HCT116 (cell line): Measurements from ENCODE around the gene RPN1. TPM values are rescaled to one million over a fixed set of nuclear protein-coding genes. Genes with fewer than 3 reads are reported as not detected.

ENCODE experiments used
- ATAC-seq: fragments of 200-7000 bp; cut with Tn5 transposase; 2 replicates; pipeline ENCODE4 v1.9.1; 2020; ENCODE audit warnings: mild to moderate bottlenecking, moderate library complexity
- BruUV-seq: library from RNA; stranded (reverse); fragments of 400-500 nt; replicated peaks from 2 replicates; lab custom pipeline; 2021; lab: Mats Ljungman, UMichigan
- CTCF ChIA-PET: fragments of 300-600 bp; sonication (Branson Sonifier 250); formaldehyde crosslinking; loops from one replicate; lab custom pipeline; 2021; ENCODE audit warnings: antibody characterized with exemption; lab: Charles Lee
- POLR2A ChIA-PET: fragments of 300-600, 350-600 bp; sonication (Branson Sonifier 250); formaldehyde crosslinking; loops from one replicate; lab custom pipeline; 2021; ENCODE audit warnings: antibody characterized with exemption; lab: Charles Lee
- RAD21 ChIA-PET, 2 experiments: fragments of 300-600 bp; sonication (Branson Sonifier 250); formaldehyde crosslinking; loops; one replicate each; lab custom pipeline; 2023; ENCODE audit warnings: low total read pairs in 2 of 2; ENCODE audit not compliant: uncharacterized antibody in 2 of 2, unreplicated experiment in 2 of 2, low non-redundant PET in 1 of 2; lab: Charles Lee
- DNase-seq: peaks from one replicate; pipeline ENCODE4 v3.0.0-alpha.2; 2010; ENCODE audit warnings: low read depth, low spot score
- H2AFZ ChIP-seq: fragments of 200-600 bp; shearing (Covaris generic), sonication (generic); 2 replicates; pipeline ENCODE4 v1.6.1; 2017; ENCODE audit warnings: low read depth, mixed run types, mixed read lengths, antibody characterized with exemption, low read length; ENCODE audit not compliant: poor library complexity, severe bottlenecking
- H3K27ac ChIP-seq: 2 replicates; pipeline ENCODE4 v1.5.1; 2012; ENCODE audit warnings: low read depth, low read length
- H3K27me3 ChIP-seq: fragments of 200-600 bp; sonication (generic); 2 replicates; pipeline ENCODE4 v1.6.1; 2016; ENCODE audit warnings: mixed run types, low read length, mixed read lengths; ENCODE audit not compliant: insufficient read depth
- H3K36me3 ChIP-seq, 2 experiments: fragments of 200-500 bp in 1 of 2; fragments of 200-600 bp in 1 of 2; sonication (Bioruptor generic) in 1 of 2; sonication (generic) in 1 of 2; 2 replicates each; pipeline versions ENCODE4 v1.5.1 to v1.6.1; 2014 to 2016; ENCODE audit warnings: low read length in 2 of 2, inconsistent platforms in 1 of 2, mixed read lengths in 1 of 2, mixed run types in 1 of 2; ENCODE audit not compliant: insufficient read depth in 2 of 2, control insufficient read depth in 1 of 2
- H3K4me1 ChIP-seq, 2 experiments: fragments of 200-600 bp in 1 of 2; sonication (generic) in 1 of 2; 2 replicates each; pipeline versions ENCODE4 v1.5.1 to v1.6.1; 2012 to 2017; ENCODE audit warnings: low read length in 2 of 2, inconsistent platforms in 1 of 2, mild to moderate bottlenecking in 1 of 2, mixed read lengths in 1 of 2, mixed run types in 1 of 2, moderate library complexity in 1 of 2; ENCODE audit not compliant: insufficient read depth in 2 of 2, control insufficient read depth in 1 of 2
- H3K4me2 ChIP-seq: fragments of 200-600 bp; sonication (generic); 2 replicates; pipeline ENCODE4 v1.6.1; 2017; ENCODE audit warnings: mixed run types, low read length, mixed read lengths
- H3K4me3 ChIP-seq, 2 experiments: fragments of 200-600 bp in 1 of 2; sonication (generic) in 1 of 2; replicated peaks in 1 of 2; 2 replicates each; pipeline ENCODE4 v1.5.1; 2011 to 2016; ENCODE audit warnings: low read length in 2 of 2, control low read depth in 1 of 2, low read depth in 1 of 2, mild to moderate bottlenecking in 1 of 2, mixed read lengths in 1 of 2, mixed run types in 1 of 2
- H3K79me2 ChIP-seq: fragments of 200-600 bp; sonication (generic); 2 replicates; pipeline ENCODE4 v1.6.1; 2017; ENCODE audit warnings: mild to moderate bottlenecking, mixed run types, low read length, moderate library complexity, mixed read lengths; ENCODE audit not compliant: insufficient read depth
- H3K9ac ChIP-seq: fragments of 200-600 bp; sonication (generic); 2 replicates; pipeline ENCODE4 v1.6.1; 2016; ENCODE audit warnings: low read length, mixed read lengths
- H3K9me2 ChIP-seq: fragments of 200-600 bp; sonication (generic), shearing (Covaris generic); 2 replicates; pipeline ENCODE4 v1.6.1; 2017; ENCODE audit warnings: mixed run types, mild to moderate bottlenecking, moderate library complexity; ENCODE audit not compliant: insufficient read depth
- H3K9me3 ChIP-seq, 2 experiments: fragments of 200-500 bp in 1 of 2; fragments of 200-600 bp in 1 of 2; sonication (Bioruptor generic) in 1 of 2; sonication (generic) in 1 of 2; 2 replicates each; pipeline ENCODE4 v1.6.1; 2014 to 2017; ENCODE audit warnings: low read length in 2 of 2, mixed read lengths in 2 of 2, inconsistent platforms in 1 of 2, low read depth in 1 of 2, mild to moderate bottlenecking in 1 of 2, mixed run types in 1 of 2, moderate library complexity in 1 of 2; ENCODE audit not compliant: control insufficient read depth in 1 of 2, insufficient read depth in 1 of 2
- H4K20me1 ChIP-seq: fragments of 200-600 bp; sonication (generic), shearing (Covaris generic); 2 replicates; pipeline ENCODE4 v1.6.1; 2017; ENCODE audit warnings: mixed run types, mild to moderate bottlenecking, moderate library complexity; ENCODE audit not compliant: insufficient read depth
- CBX3 ChIP-seq: IDR thresholded peaks from 2 replicates; pipeline ENCODE4 v1.6.1; 2012; ENCODE audit warnings: low read depth
- CTCF ChIP-seq, 3 experiments: fragments of 200-600 bp in 1 of 3; sonication (generic) in 1 of 3; IDR thresholded peaks in 2 of 3; conservative IDR thresholded peaks in 1 of 3; 2 replicates each; pipeline ENCODE4 v1.5.1; 2012 to 2017; ENCODE audit warnings: low read depth in 2 of 3, low read length in 2 of 3, antibody characterized with exemption in 1 of 3, borderline replicate concordance in 1 of 3, control low read depth in 1 of 3, mild to moderate bottlenecking in 1 of 3, mixed read lengths in 1 of 3, mixed run types in 1 of 3, moderate library complexity in 1 of 3; ENCODE audit not compliant: insufficient read depth in 1 of 3
- MAX ChIP-seq: IDR thresholded peaks from 2 replicates; pipeline ENCODE4 v1.6.1; 2012
- POLR2A ChIP-seq: IDR thresholded peaks from 2 replicates; pipeline ENCODE4 v1.7.0; 2011; ENCODE audit warnings: borderline replicate concordance; ENCODE audit not compliant: insufficient read depth, insufficient read length; ENCODE audit errors: extremely low read depth
- POLR2AphosphoS5 ChIP-seq: IDR thresholded peaks from 2 replicates; pipeline ENCODE4 v1.6.1; 2011; ENCODE audit warnings: mild to moderate bottlenecking, low read depth, low read length, moderate library complexity
- RAD21 ChIP-seq: IDR thresholded peaks from 2 replicates; pipeline ENCODE4 v1.6.1; 2012; ENCODE audit warnings: low read depth, mild to moderate bottlenecking
- REST ChIP-seq: IDR thresholded peaks from 2 replicates; pipeline ENCODE4 v1.6.1; 2012; ENCODE audit warnings: low read depth
- SIN3A ChIP-seq: IDR thresholded peaks from 2 replicates; pipeline ENCODE4 v1.6.1; 2012; ENCODE audit warnings: low read depth
- SP1 ChIP-seq: IDR thresholded peaks from 2 replicates; pipeline ENCODE4 v1.6.1; 2012; ENCODE audit warnings: low read depth
- SRF ChIP-seq: IDR thresholded peaks from 2 replicates; pipeline ENCODE4 v1.6.1; 2012; ENCODE audit warnings: low read depth
- ZFX ChIP-seq: fragments of 450-650 bp; IDR thresholded peaks from 2 replicates; pipeline ENCODE4 v1.6.1; 2017
- intact Hi-C: fragments of 100-400 bp; cut with micrococcal nuclease; formaldehyde crosslinking; loops from 2 replicates; pipeline ENCODE4 v1.10.0; 2022
- total RNA-seq: library from RNA; stranded (reverse); gene quantifications from one replicate; pipeline ENCODE4 v1.2.1, GENCODE V29; 2021; ENCODE audit not compliant: unreplicated experiment
- TF ChIP-seq, protein P1 (sequence below): IDR thresholded peaks from 2 replicates; pipeline ENCODE4 v1.6.1; 2012

RPN1 gene
- total RNA-seq, 1 experiment from 2014 or later, result 218 TPM

- TF ChIP-seq REST (no peak), CTCF (IDR thresholded peaks at IDR 0.05 in 2 of 3, conservative IDR thresholded peaks at IDR 0.05 in 1 of 3; ENCODE audit: borderline replicate concordance in 1 of 3, insufficient read depth in 1 of 3, low read depth in 2 of 3, low read length in 2 of 3) (no peak)
- TF ChIP-seq, all 23 proteins: peak for 0
Observed at GRCh38 chr3:128629936-128630335, 20.7 kb downstream of the RPN1 start (continued).

- peaks cover 0 to 3% of the 10 kb centered on the region in 2 experiments; a peak in 1 of 4 replicates for H3K4me1 ChIP-seq
- H3K27me3 ChIP-seq, result no peaks in the 10 kb centered on the region
- H3K4me3 ChIP-seq, result no peak overlapping the region
- H3K4me2 ChIP-seq, result no peak overlapping the region
- POLR2A ChIA-PET, result no interaction called here
- RAD21 ChIA-PET, result no interaction called here
- intact Hi-C loops, result no loop called here
- ATAC-seq (no peak), DNase-seq (no peak)
- H3K9me2 ChIP-seq, result no peaks in the 10 kb centered on the region
- H3K9me3 ChIP-seq, result no peaks in the 10 kb centered on the region
- H3K27ac ChIP-seq, result no peak overlapping the region
- CTCF ChIA-PET, result no interaction called here
- TF ChIP-seq POLR2A (no peak), RAD21 (no peak), ZFX (no peak), SIN3A (no peak), SRF (no peak), CBX3 (no peak), MAX (no peak), SP1 (no peak), POLR2AphosphoS5 (no peak)
- TF ChIP-seq, protein P1, sequence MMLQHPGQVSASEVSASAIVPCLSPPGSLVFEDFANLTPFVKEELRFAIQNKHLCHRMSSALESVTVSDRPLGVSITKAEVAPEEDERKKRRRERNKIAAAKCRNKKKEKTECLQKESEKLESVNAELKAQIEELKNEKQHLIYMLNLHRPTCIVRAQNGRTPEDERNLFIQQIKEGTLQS, result no peak
- TF ChIP-seq, all 23 proteins: peak for 0
- H3K79me2 ChIP-seq, result peaks cover 98% of the 10 kb centered on the region
- no peak overlapping the region for H2AFZ ChIP-seq
- no peak overlapping the region for H3K9ac ChIP-seq
- BruUV-seq, result no TSS peak
- 0 out of 2 replicates have a peak, but pooled peaks cover 2% of the 10 kb centered on the region for H4K20me1 ChIP-seq
- H3K36me3 ChIP-seq, result peaks cover 57 to 73% of the 10 kb centered on the region in 2 experiments
Observed at GRCh38 chr3:128625409-128625945, 25.1 kb downstream of the RPN1 start.
